Esophagus squamous epithelium (tissue), 4 donors: Measurements from ENCODE around the gene TMEM51.

Experiments
- CTCF ChIP-seq, 6 experiments: fragments of 450-650 bp in 4 of 6; fragments of 200-600 bp in 2 of 6; sonication (generic) in 2 of 6; IDR thresholded peaks; one replicate each; pipeline ENCODE4 v1.5.1; 2016 to 2019; ENCODE audit warnings: antibody characterized with exemption in 6 of 6, mild to moderate bottlenecking in 4 of 6, moderate library complexity in 4 of 6
- POLR2A ChIP-seq, 4 donors: fragments of 450-650 bp; IDR thresholded peaks; one replicate each; pipeline ENCODE4 v1.6.1; 2017; ENCODE audit warnings: antibody characterized with exemption in 4 of 4, mild to moderate bottlenecking in 4 of 4, moderate library complexity in 3 of 4

DNA sequence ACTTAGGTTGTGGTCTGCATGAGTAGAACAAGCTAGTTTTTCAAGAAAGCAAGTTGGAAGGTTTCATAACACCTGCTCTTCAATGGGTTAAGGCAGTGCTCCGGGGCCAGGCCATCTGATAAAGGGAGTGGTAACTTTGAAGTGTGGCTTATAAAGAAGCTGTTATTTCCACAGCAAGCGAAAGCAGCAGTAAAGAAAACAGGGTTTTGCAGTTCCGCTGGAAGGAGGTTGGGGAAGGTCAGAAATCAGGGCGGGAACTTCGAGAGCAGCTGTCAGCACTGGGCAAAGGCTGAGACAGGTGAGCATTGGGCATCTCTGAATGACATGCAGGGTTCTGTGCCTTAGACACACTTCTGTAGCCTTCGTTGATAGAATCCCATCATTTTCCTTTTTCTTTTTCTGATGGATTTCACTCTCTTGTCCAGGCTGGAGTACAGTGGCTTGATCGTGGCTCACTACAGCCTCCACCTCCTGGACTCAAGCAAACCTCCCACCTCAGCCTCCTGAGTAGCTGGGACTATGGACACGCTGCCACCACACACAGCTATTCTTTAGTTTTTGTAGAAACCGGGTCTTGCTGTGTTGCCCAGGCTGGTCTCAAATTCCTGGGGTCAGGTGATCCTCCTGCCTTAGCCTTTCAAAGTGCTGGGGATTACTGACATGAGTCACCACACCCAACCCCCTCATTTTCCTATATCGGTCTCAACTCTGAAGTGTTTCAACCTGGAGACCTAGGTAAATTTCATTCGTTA lies 20.5 kb downstream of the TMEM51 start:
- TF ChIP-seq CTCF (IDR thresholded peaks at IDR 0.05) (no peak), POLR2A (IDR thresholded peaks at IDR 0.05) (no peak)
